GM12864 (cell line): ENCODE results near the gene TSC22D1.

Experiments used
- DNase-seq: peaks from one replicate; pipeline ENCODE4 v3.0.0-alpha.2; 2011; ENCODE audit warnings: low read depth
- H3K4me3 ChIP-seq: 2 replicates; pipeline ENCODE4 v1.5.1; 2011; ENCODE audit warnings: mild to moderate bottlenecking, low read depth, low read length, control low read depth
- TF ChIP-seq, protein P1 (sequence below): IDR thresholded peaks from 2 replicates; pipeline ENCODE4 v1.5.1; 2011; ENCODE audit warnings: low read depth, mild to moderate bottlenecking, moderate library complexity, low read length, control low read depth, inconsistent platforms; ENCODE audit errors: missing control alignments

TSC22D1 gene

DNA sequence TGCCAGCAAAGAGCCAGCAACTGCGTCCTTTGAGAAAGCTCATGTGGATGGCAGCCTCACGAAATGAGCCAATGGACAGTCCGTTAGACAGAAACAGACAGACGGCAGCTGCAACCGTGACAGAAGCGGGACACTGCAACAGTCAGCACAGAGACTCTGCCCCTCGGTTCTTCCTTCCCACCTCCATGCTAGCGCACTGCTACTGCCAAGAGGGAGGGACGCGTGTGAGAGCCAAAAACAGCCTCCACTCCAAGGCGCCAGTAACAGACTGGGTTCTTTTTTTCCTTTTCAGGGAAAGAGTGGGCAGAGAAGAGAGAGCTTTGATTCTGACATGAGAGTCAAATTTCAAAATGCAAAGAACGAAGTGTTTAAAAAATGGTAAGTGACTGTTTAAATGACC, 125.0 kb downstream of the TSC22D1 start:
- no peak for DNase-seq
- no peak overlapping the region for H3K4me3 ChIP-seq
- TF ChIP-seq, protein P1, sequence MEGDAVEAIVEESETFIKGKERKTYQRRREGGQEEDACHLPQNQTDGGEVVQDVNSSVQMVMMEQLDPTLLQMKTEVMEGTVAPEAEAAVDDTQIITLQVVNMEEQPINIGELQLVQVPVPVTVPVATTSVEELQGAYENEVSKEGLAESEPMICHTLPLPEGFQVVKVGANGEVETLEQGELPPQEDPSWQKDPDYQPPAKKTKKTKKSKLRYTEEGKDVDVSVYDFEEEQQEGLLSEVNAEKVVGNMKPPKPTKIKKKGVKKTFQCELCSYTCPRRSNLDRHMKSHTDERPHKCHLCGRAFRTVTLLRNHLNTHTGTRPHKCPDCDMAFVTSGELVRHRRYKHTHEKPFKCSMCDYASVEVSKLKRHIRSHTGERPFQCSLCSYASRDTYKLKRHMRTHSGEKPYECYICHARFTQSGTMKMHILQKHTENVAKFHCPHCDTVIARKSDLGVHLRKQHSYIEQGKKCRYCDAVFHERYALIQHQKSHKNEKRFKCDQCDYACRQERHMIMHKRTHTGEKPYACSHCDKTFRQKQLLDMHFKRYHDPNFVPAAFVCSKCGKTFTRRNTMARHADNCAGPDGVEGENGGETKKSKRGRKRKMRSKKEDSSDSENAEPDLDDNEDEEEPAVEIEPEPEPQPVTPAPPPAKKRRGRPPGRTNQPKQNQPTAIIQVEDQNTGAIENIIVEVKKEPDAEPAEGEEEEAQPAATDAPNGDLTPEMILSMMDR = no peak

DNA sequence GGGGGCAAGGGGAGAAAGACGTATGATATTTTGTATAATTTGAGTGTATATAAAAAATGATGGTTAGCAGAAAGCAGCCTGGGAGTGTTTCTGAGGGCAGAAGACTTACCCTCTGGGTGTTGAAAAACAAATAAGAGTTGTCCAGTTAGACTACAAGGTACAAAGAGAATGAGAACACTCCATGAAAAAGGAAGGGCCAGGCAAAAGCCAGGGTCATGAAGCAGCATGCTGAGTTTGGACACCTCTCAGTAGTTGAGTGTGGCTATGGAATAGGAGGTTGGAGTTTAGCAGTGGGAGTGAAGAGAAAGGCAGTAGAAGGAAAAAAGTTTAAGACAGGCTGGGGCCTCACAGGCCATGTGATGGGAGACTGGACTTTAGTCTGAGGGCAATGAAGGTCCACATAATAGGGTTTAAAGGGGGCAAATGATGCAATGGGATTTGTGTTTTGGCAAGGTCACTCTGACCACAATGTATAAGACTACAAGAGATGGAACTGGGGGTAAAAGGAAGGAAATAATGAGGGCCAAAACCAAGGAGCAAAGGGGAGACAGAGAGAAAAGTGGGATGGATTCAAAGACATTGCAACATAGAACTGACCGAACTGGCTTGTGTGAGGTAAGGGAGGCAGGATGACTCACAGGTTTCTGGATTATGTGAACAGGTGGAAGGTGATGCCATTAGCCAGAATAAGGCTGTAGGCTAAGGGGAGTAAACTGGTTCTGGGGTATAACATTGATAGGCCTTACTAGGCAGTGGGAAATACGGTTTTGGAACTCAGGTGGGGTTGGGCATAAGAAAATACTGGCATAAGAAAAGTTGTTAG, 125.9 kb downstream of the TSC22D1 start:
- TF ChIP-seq, protein P1 = no peak
- no peak overlapping the region for H3K4me3 ChIP-seq
- DNase-seq = no peak

DNA sequence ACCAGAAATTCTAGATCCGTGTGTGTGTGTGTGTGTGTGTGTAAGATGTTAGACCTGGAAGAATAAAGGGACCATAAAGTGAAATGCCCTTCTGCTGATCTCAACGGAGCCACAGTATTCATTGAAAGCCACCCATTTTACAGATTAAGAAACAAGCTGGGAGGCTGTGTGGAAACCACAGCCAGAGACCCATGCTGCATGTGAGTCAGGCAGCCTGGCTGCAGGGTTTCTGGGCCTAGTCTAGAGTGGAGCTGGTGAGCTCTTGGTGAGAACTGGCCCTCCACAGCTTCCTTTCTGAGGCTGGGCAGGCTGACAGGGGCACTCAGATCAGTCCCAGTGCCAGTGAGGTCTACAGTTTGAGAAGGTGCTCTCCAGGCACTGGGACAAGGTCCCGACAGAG, 127.3 kb downstream of the TSC22D1 start:
- TF ChIP-seq, protein P1 = no peak
- H3K4me3 ChIP-seq = no peak overlapping the region
- no peak for DNase-seq

DNA sequence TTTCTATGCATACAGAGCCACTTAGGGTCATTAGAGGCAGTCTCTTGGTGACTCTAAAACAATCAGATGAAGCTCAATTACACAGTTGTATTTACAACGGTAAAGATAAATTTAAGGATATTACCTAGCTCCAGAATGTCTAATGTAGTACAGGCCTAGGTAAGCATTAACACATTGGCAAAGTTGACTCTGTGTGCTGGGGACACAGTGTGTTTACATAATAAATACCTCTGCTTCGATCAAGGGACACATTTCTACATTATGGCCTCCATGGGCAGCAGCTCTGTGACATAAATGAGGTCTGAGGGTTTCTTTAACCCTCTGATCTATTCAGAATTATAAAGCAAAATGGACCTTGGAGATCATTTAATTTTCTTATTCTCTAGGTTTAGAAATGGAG, 127.8 kb downstream of the TSC22D1 start:
- no peak overlapping the region for H3K4me3 ChIP-seq
- TF ChIP-seq, protein P1 = no peak
- no peak for DNase-seq

DNA sequence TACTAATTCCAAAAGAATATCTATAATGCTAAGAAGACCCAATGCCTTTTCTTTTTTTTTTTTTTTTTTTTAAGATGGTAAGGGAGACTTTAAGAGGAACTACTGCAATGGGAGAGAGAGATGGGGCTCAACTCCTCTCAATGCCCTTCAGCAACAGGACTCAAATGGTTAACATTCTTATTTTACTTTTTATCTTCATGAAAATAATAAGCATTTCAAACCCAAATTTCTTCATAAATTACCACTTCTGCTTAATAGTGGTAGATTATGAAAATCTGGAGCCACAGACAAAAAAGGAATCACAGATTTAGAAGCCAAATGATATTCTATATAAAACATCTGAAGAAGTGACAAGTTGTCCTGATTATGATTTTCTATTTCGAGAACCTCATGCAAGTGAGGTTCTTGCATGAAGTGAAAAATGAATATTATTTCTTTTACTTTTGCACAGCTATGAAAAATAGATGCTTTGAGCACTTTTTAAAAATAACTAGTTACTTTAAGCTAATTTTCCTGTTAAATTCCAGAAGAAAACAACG, 128.3 kb downstream of the TSC22D1 start:
- DNase-seq = no peak
- TF ChIP-seq, protein P1 = no peak
- no peak overlapping the region for H3K4me3 ChIP-seq

DNA sequence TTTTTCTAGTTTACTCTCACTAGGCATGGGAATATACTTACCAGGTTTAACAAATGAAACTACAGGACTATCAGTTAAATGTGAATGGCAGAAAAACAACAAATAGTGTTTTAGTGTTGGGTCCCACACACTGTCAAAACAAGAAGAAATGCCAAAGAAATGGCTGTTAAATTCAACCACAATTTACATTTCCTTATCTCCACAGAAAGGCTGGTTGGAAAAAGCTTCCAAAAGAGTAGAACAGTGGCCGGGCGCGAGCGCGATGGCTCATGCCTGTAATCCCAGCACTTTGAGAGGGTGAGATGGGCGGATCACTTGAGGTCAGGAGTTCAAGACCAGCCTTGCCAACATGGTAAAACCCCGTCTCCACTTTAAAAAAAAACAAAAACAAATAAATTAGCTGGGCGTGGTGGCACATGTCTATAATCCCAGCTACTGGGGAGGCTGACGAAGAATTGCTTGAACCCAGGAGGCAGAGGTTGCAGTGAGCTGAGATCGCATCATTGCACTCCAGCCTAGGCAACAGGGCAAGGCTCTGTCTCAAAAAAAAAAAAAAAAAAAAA, 136.0 kb downstream of the TSC22D1 start:
- TF ChIP-seq, protein P1 = no peak
- DNase-seq = no peak
- H3K4me3 ChIP-seq = no peak overlapping the region
